A673 (cell line): ENCODE data around the gene WDR75. TPM values are rescaled to one million over a fixed set of nuclear protein-coding genes. Genes with fewer than 3 reads are reported as not detected.
A peak's percentile ranks its signal among the peaks of the same experiment; 100 is the strongest.

Experiments
- Bru-seq: library from RNA; stranded (reverse); fragments of 400-500 nt; gene quantifications from one replicate; lab custom pipeline; 2021; lab: Mats Ljungman, UMichigan
- BruChase-seq, 2 experiments: library from RNA; stranded (reverse); fragments of 400-500 nt; gene quantifications; one replicate each; lab custom pipeline; 2021; lab: Mats Ljungman, UMichigan
- BruUV-seq: library from RNA; stranded (reverse); fragments of 400-500 nt; replicated peaks from 2 replicates; lab custom pipeline; 2021; lab: Mats Ljungman, UMichigan
- CTCF ChIA-PET: fragments of 300-600 bp; sonication (Branson Sonifier 250); formaldehyde crosslinking; loops from one replicate; lab custom pipeline; 2022; ENCODE audit warnings: antibody characterized with exemption; lab: Charles Lee
- POLR2A ChIA-PET: fragments of 300-600 bp; sonication (Branson Sonifier 250); formaldehyde crosslinking; loops from one replicate; lab custom pipeline; 2022; ENCODE audit warnings: antibody characterized with exemption; ENCODE audit not compliant: low non-redundant PET; lab: Charles Lee
- DNase-seq: peaks from one replicate; pipeline ENCODE4 v3.0.0-alpha.2; 2015; ENCODE audit warnings: low spot score
- H3K27ac ChIP-seq: fragments of 200-600 bp; sonication (generic); 2 replicates; pipeline ENCODE4 v1.5.1; 2016; ENCODE audit warnings: mixed run types, low read depth, mild to moderate bottlenecking, mixed read lengths, antibody characterized with exemption, low read length; ENCODE audit not compliant: poor library complexity, severe bottlenecking
- H3K27me3 ChIP-seq: fragments of 200-600 bp; sonication (generic); replicated peaks from 2 replicates; pipeline ENCODE4 v1.6.1; 2017; ENCODE audit warnings: mixed run types, low read depth, mild to moderate bottlenecking, mixed read lengths, antibody characterized with exemption, low read length; ENCODE audit not compliant: insufficient read depth, poor library complexity
- H3K36me3 ChIP-seq: fragments of 200-600 bp; sonication (generic); 2 replicates; pipeline ENCODE4 v1.6.1; 2016; ENCODE audit warnings: mixed run types, mild to moderate bottlenecking, mixed read lengths, antibody characterized with exemption, low read length; ENCODE audit not compliant: insufficient read depth, poor library complexity, severe bottlenecking
- H3K4me1 ChIP-seq: fragments of 200-600 bp; sonication (generic); 2 replicates; pipeline ENCODE4 v1.6.1; 2017; ENCODE audit warnings: mixed run types, mild to moderate bottlenecking, mixed read lengths, antibody characterized with exemption, low read length; ENCODE audit not compliant: insufficient read depth, poor library complexity, severe bottlenecking
- H3K4me3 ChIP-seq: fragments of 200-600 bp; sonication (generic); 2 replicates; pipeline ENCODE4 v1.5.1; 2016; ENCODE audit warnings: low read depth, mixed run types, mild to moderate bottlenecking, mixed read lengths, low read length; ENCODE audit not compliant: poor library complexity, severe bottlenecking
- H3K9me3 ChIP-seq: fragments of 200-600 bp; sonication (generic); 2 replicates; pipeline ENCODE4 v1.6.1; 2016; ENCODE audit warnings: mixed run types, low read depth, mild to moderate bottlenecking, mixed read lengths, antibody characterized with exemption, low read length; ENCODE audit not compliant: poor library complexity, severe bottlenecking
- EZH2 ChIP-seq: fragments of 200-600 bp; sonication (generic); IDR thresholded peaks from 2 replicates; pipeline ENCODE4 v1.6.1; 2017; ENCODE audit warnings: borderline replicate concordance, low read depth, mild to moderate bottlenecking, mixed read lengths, antibody characterized with exemption, low read length; ENCODE audit not compliant: poor library complexity, severe bottlenecking
- intact Hi-C: fragments of 100-400 bp; cut with micrococcal nuclease; formaldehyde crosslinking; loops from one replicate; pipeline ENCODE4 v1.10.0; 2022; ENCODE audit not compliant: unreplicated experiment
- long read RNA-seq: library from polyadenylated mRNA; stranded (forward); transcript quantifications from one replicate; pipeline ENCODE4 v2.0.0, GENCODE V29; 2022
- total RNA-seq: library from RNA; stranded (reverse); gene quantifications from 2 replicates; pipeline ENCODE4 v1.2.3, GENCODE V29; 2021
- TF ChIP-seq, protein P1 (sequence below): fragments of 300-800, 200-600 bp; sonication (generic); conservative IDR thresholded peaks from 2 replicates; pipeline ENCODE4 v1.5.1; 2017; ENCODE audit warnings: low read depth, mild to moderate bottlenecking, antibody characterized with exemption, low read length, moderate library complexity, mixed read lengths

Gene WDR75
- total RNA-seq (63.4 and 69.6 TPM in 2 replicates), Bru-seq, nascent RNA (percentile 96 among the genes with signal in this experiment), BruChase-seq, experiment 1, labeled RNA remaining after a 2-hour chase (percentile 95 among the genes with signal in this experiment), BruChase-seq, experiment 2, labeled RNA remaining after a 6-hour chase (percentile 92 among the genes with signal in this experiment)
- long read RNA-seq, transcript WDR75-201 (21 exons, 2,701 nt), result major isoform, 73 of 92 reads
- long read RNA-seq, partial matches to known transcripts, result 5 of 92 reads
- long read RNA-seq, other reads (novel, unspliced or antisense), result 14 of 92 reads

DNA sequence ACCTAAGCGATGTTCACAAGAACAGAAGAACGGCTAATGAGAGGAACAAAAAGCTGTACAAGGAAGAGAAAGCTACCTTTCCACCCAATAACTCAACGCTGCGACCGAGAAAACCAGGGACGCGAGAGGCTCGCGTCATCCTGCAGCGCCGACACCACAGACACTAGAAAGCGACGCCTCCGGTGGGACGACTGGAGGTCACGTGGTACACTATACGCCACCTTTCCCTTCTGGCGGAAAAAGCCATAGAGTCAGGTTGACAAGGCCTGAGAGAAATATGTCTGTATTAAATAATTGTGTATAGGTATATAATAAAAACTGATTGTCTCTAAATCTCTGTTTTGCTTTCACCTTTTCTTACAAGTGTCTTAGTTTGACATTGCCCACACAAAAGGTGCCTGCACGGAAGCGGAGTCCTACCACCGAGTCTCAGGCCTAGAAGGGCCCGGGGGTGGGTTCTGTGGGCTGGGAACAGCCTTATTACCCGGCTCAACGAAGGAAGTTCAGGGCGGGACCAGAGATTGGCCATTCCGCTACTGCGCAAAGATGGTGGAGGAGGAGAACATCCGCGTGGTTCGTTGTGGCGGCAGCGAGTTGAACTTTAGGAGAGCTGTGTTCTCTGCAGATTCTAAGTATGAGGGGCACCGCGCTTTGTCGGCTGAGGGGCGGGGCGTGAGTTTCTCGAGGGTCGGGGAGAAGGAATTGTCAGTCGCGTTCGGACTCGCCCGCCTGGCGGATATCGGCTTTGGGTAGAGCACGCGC lies at the start of gene WDR75:
Gene WDR75, plus strand, starts transcription at position 528 of the 762 bp plus-strand sequence. Its CDS starts 19 bp downstream, at position 547.
- H3K4me3 ChIP-seq, result peak within 1 kb of the TSS; percentile 73
- TF ChIP-seq, protein P1, sequence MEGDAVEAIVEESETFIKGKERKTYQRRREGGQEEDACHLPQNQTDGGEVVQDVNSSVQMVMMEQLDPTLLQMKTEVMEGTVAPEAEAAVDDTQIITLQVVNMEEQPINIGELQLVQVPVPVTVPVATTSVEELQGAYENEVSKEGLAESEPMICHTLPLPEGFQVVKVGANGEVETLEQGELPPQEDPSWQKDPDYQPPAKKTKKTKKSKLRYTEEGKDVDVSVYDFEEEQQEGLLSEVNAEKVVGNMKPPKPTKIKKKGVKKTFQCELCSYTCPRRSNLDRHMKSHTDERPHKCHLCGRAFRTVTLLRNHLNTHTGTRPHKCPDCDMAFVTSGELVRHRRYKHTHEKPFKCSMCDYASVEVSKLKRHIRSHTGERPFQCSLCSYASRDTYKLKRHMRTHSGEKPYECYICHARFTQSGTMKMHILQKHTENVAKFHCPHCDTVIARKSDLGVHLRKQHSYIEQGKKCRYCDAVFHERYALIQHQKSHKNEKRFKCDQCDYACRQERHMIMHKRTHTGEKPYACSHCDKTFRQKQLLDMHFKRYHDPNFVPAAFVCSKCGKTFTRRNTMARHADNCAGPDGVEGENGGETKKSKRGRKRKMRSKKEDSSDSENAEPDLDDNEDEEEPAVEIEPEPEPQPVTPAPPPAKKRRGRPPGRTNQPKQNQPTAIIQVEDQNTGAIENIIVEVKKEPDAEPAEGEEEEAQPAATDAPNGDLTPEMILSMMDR, result no peak
- no peak for TF ChIP-seq EZH2
- BruUV-seq, result no TSS peak
- ChIA-PET CTCF (no interaction called here), POLR2A (interaction anchor here (0.6 kb wide), 1 partner anchor 13 kb away, joined by 3 read pairs; no protein-coding TSS in a partner anchor)
- no peaks in the 10 kb centered on the region for H3K27me3 ChIP-seq
- peaks cover under 1% of the 10 kb centered on the region for H3K36me3 ChIP-seq
- peaks cover 21% of the 10 kb centered on the region for H3K4me1 ChIP-seq
- DNase-seq, result peak; percentile 97
- intact Hi-C loops, result no loop called here
- H3K9me3 ChIP-seq, result no peaks in the 10 kb centered on the region
- peak within 1 kb of the TSS; percentile 88 for H3K27ac ChIP-seq

DNA sequence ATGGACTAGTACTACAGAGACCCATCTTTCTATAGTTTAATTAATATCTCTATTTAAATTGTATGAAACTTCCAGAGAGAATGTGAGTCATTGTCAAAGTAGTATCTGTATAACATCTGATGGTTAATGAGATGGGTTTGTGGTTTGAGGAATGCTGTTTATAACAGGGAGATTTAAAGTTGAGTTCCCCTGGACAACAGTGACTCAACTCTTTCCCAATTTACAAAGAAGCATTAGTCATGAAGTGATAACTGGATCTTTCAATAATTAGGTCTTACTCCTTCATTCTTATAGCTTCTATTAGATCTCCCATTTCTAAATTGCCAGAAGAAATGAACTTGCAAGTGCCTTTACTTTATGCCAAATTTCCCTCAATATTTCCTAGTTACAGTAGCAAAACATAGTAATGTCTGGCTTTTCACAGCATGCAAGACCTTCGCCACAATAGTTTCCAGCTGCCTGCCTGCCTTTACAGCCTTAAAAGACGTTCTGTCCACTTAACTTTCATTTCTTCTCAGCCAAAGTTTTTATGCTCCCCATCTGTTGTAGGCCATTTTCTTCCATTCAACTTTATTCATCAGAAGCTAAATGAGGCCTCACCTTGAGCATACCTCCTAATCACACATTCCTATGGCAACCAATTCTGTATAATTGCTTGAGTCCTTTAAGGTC lies 47.7 kb upstream of the WDR75 start:
- Histone ChIP-seq H3K4me3 (no peak overlapping the region), H3K27me3 (no peaks in the 10 kb centered on the region), H3K9me3 (peaks cover 5% of the 10 kb centered on the region), H3K27ac (no peak overlapping the region), H3K36me3 (no peaks in the 10 kb centered on the region), H3K4me1 (peaks cover 13% of the 10 kb centered on the region)
- peak; percentile 67 for DNase-seq
- ChIA-PET CTCF (no interaction called here), POLR2A (no interaction called here)
- no TSS peak for BruUV-seq
- TF ChIP-seq, protein P1, result no peak
- TF ChIP-seq EZH2, result no peak
- intact Hi-C loops, result no loop called here

DNA sequence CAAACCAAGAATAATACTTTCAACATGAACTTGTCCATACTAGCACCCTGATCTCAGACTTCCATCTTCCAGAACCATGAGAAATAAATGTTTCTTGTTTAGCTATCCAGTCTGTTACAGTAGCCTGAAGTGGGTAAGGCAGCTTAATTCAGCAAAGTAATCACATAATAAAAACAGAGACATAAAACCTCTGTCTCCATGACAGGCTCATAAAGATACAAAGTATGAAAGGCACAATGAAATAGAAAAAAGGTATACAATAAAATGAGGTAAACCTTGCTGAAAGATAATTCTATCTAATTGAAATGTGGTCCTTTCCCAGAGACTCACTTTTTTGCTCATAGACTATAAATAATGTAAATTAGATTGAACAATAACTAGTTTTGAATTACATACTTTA lies 46.7 kb upstream of the WDR75 start:
- CTCF ChIA-PET, result no interaction called here
- H3K4me1 ChIP-seq, result peaks cover 13% of the 10 kb centered on the region
- H3K36me3 ChIP-seq, result no peaks in the 10 kb centered on the region
- intact Hi-C loops, result no loop called here
- POLR2A ChIA-PET, result no interaction called here
- no peaks in the 10 kb centered on the region for H3K27me3 ChIP-seq
- H3K4me3 ChIP-seq, result no peak overlapping the region
- no peak for DNase-seq
- H3K27ac ChIP-seq, result no peak overlapping the region
- no TSS peak for BruUV-seq
- peaks cover 5% of the 10 kb centered on the region for H3K9me3 ChIP-seq
- TF ChIP-seq, protein P1, result no peak
- no peak for TF ChIP-seq EZH2
